Measurements from ENCODE around the gene THRB.

DNA sequence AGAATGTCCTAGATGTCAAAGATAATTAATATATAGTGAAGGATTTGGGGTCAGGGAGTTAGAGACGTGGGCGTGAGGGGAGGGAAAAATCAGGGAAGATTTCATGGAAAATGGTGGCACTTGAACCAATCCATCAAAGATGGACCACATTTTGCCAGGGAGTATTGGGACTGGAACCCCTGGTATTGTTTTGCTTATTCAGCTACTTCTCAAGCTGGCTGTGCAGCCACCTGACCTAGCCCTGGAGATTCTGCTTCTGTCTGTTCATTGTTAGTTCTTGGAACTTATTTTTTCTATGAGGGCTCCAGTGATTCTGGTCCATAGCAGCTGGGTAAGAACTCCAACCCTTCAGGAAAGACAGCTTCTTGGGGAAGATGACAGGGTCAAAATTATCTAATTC lies 3.3 kb upstream of the THRB start:
- TF ChIP-seq YY1 (IDR thresholded peaks at IDR 0.05; ENCODE audit: insufficient read depth, insufficient read length) (no peak), ZNF274 (IDR thresholded peaks at IDR 0.05; ENCODE audit: low read depth, low read length) (no peak), SUZ12 (IDR thresholded peaks at IDR 0.05; ENCODE audit: extremely low read depth, insufficient read depth, insufficient read length) (no peak)

Data from NT2/D1 (cell line).